Activated CD8-positive, alpha-beta memory T cell treated with anti-CD3 and anti-CD28 coated beads for 4 hours (primary cell): Measurements from ENCODE around the gene NXPH1.
"Not testable (repeated sequence)": the region's sequence is repeated elsewhere in the genome, so short reads cannot be mapped to it uniquely, and the experiment has no call there.

Source experiments
- DNase-seq, 2 donors: peaks; one replicate each; pipeline ENCODE4 v3.0.0-alpha.2; 2020; ENCODE audit warnings: low read depth in 2 of 2

Gene NXPH1

GRCh38 chr7:8714791-8715190, 281.4 kb downstream of the NXPH1 start:
- DNase-seq = no peak

GRCh38 chr7:8719102-8719501, 285.7 kb downstream of the NXPH1 start:
- no peak for DNase-seq

GRCh38 chr7:8724080-8724718, 290.8 kb downstream of the NXPH1 start:
- DNase-seq = no peak

- not testable (repeated sequence) for DNase-seq
These were observed 298.3 kb downstream of the NXPH1 start for GRCh38 chr7:8731756-8732155.

GRCh38 chr7:8739837-8740236, 306.4 kb downstream of the NXPH1 start:
- no peak for DNase-seq

GRCh38 chr7:8742837-8743236, 309.4 kb downstream of the NXPH1 start:
- DNase-seq = no peak

- DNase-seq = no peak
These were observed 313.9 kb downstream of the NXPH1 start for GRCh38 chr7:8747338-8747737.

- no peak for DNase-seq
These were observed 318.3 kb downstream of the NXPH1 start for GRCh38 chr7:8751557-8752231.

- no peak for DNase-seq
These were observed 319.9 kb downstream of the NXPH1 start for GRCh38 chr7:8753355-8753754.

- no peak for DNase-seq
These were observed 328.3 kb downstream of the NXPH1 start for GRCh38 chr7:8761731-8762130.

- no peak for DNase-seq
These were observed 329.4 kb downstream of the NXPH1 start for GRCh38 chr7:8762803-8763202.

- DNase-seq = no peak
These were observed 332.0 kb downstream of the NXPH1 start for GRCh38 chr7:8765374-8765773.

- DNase-seq = no peak
These were observed 340.1 kb downstream of the NXPH1 start for GRCh38 chr7:8773518-8773917.

- DNase-seq = no peak
These were observed 345.1 kb downstream of the NXPH1 start for GRCh38 chr7:8778459-8778858.

- no peak for DNase-seq
These were observed 347.8 kb downstream of the NXPH1 start for GRCh38 chr7:8781166-8781565.

- no peak for DNase-seq
These were observed 349.8 kb downstream of the NXPH1 start for GRCh38 chr7:8783229-8783628.

- no peak for DNase-seq
These were observed 351.7 kb downstream of the NXPH1 start for GRCh38 chr7:8785081-8785480.

GRCh38 chr7:8800986-8801385, 367.6 kb downstream of the NXPH1 start:
- no peak for DNase-seq
